ENCODE measurements around the gene COMMD2.
A peak's percentile ranks its signal among the peaks of the same experiment; 100 is the strongest.

COMMD2 gene

DNA sequence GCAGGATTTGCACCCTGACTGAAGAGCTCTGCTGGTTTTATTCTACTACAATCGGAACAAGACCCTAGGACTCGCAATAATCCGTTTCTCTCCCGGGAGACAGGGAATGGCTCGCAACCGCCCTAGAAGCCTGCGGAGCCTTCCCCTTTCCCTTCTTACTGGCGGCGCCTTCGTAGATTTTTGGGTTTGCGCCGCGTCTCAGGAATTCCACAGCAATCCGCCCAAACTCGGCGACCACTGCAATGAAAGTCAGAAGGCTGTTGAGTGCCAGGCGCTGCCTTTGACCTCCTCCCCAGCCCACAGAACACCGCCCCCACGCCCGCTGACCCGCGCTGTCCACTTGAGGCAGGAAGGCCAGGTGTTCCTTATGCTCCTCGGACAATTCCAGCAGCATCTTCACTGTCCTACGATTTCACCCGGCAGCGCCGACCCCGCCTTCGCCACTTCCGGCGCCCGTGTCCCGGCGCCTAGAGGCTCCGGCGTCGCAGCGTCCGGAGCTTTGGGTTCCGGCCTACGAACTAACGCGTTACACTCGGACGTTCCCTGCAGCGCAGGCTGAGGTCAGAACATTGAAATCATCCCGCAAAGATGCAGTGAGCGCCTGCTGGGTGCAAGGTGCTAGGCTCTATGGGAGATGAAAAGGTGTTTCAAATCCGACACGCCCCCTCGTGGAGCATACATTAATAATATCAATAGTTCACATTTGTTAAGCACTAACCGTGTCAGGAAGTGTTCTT is at the start of gene COMMD2:
TSS of gene COMMD2 (minus strand) at position 439 of the 737 bp plus-strand sequence. CDS start at position 394, 45 bp downstream.
- DNase-seq: peak; percentile 82

DNA sequence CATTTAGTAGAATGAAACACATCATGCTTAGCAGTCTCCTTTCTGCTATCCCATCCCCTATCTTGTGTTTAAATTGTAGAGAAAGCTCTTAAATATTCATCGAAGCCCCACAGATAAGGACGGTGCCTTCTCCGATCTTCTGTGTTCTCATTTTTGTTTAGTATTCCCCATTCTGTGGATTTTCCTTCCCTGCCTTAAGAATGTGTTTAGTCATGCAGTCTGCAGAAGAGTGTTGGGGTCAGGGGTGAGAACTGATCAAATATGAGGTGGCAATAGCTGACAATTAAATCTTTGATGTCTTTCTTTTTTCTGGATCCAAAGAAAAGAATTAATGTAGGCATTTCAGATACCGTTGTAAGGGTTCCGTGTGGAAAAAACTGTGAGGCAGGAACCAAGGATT is 49.4 kb upstream of the COMMD2 start:
- no peak for DNase-seq

- DNase-seq: no peak
These were observed 48.9 kb upstream of the COMMD2 start for GRCh38 chr3:149801195-149801594.

- DNase-seq: no peak
These were observed 48.4 kb upstream of the COMMD2 start for GRCh38 chr3:149800693-149801092.

GRCh38 chr3:149796026-149796425 is 43.7 kb upstream of the COMMD2 start:
- DNase-seq: no peak

DNA sequence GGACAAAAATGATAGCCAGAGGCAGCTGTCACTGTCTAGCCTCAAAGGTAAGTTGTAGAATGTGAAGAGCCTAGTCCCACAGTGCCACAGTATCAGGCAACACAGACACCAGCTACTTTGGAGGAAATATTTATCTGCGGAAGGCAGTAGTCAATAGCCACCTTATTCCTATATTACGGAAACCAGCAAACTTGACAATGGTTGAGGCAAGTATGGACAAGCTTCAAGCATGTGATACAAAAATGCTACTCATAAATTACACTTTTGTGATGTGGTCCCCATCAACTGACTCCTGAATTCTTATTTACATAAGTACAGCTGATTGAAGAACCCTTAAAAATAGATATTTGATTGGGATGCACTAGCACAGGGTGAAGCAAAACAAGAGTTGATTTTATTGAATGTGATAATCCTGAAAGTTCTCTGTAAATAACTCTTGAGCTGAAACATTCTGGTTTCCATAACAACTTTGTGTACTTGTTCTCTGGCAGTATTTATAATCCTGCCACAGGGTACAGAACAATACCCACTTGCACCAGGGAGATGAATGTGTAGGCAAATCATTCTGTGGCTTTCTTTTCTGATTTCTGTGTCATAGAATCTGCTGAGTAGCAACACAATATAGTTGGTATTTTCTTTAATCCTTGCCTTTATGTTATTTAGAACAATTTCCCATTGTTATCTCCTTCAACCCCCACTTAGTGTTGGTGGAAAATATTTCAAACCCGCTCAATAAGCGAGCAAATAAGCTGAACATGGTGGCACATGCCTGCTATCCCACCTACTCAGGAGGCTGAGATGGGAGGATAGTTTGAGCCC is 40.4 kb upstream of the COMMD2 start, which contains the start of gene ANKUB1:
TSS of gene ANKUB1 (minus strand) at position 103 of the 819 bp plus-strand sequence. CDS start 188 bp downstream, outside the sequence.
- no peak for DNase-seq

DNA sequence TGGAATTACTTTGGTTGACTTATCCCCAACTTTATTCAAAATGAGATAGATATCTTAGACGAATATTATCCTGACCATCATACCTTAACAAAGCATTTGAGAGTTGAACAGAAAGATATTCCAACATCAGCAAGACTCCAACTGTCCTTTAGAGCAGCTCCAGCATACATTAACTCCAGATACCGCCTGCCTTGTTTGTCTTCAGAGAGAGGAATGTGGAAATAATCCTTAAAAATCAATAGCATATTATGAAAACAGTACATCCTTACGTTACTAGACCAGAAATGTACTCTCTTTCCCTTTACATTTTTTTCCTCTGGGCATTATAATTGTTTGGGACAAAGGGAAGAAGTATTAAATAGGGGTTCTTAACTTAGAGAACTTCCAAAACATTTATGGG is 38.4 kb upstream of the COMMD2 start:
- DNase-seq: no peak

DNA sequence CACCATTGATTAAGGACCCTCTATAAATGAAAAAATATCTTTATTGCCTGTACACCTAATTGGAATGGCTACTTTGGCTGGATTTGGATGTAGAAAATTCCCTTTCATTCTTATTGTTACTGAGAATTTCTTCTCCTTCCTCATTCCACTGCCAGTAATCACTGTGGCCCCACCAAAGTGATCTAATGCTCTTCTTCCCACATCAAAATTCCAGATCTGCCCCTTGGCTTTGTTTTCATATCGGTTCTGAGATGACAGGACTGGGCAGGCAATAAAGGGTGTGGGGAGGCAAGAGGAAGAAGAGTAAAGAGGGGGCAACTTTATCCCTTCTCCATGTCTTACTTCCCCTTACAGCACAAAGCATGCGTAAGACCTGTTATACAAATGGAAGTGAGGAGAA is 38.0 kb upstream of the COMMD2 start:
- no peak for DNase-seq

- DNase-seq: no peak
These were observed 31.9 kb upstream of the COMMD2 start for GRCh38 chr3:149784064-149784704.

GRCh38 chr3:149783576-149783975 is 31.3 kb upstream of the COMMD2 start:
- DNase-seq: no peak

DNA sequence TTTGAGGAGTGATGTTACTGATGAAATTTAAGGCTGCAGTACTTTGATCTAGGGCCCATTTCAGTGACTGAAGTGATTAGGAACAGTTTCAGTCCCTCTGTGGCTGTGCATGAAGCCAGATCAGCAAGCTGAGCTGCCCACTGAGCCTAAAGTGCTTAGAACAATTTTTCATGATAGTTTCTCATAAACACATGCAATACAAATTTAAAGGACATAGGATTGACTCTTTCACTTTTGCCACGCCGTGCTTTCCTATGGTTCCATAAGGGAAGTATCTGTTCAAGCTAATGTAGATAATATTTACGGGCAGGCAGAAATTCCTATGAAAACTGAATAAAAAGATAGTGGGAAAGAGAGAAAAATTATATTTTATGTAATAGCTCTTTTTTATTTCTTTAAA is 29.5 kb upstream of the COMMD2 start:
- no peak for DNase-seq

DNA sequence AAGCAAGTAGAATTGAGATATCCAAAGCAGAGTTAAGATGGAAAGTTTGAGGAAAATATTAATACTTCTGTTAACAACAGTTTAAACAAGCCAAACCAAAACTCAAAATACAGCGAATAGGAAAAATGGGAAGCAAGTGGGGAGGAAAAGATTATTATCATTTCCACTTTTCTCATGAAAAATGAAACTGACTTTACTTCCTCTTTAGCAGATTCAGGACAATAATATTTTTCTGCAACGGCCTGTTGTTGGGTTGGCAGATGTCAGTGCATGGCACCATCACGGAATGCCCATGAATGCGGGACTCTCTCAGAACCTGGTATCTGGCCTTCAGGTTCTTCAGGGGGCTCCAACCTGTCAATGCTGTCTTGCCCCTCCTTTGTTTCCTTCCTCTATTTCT is 28.9 kb upstream of the COMMD2 start:
- no peak for DNase-seq

DNA sequence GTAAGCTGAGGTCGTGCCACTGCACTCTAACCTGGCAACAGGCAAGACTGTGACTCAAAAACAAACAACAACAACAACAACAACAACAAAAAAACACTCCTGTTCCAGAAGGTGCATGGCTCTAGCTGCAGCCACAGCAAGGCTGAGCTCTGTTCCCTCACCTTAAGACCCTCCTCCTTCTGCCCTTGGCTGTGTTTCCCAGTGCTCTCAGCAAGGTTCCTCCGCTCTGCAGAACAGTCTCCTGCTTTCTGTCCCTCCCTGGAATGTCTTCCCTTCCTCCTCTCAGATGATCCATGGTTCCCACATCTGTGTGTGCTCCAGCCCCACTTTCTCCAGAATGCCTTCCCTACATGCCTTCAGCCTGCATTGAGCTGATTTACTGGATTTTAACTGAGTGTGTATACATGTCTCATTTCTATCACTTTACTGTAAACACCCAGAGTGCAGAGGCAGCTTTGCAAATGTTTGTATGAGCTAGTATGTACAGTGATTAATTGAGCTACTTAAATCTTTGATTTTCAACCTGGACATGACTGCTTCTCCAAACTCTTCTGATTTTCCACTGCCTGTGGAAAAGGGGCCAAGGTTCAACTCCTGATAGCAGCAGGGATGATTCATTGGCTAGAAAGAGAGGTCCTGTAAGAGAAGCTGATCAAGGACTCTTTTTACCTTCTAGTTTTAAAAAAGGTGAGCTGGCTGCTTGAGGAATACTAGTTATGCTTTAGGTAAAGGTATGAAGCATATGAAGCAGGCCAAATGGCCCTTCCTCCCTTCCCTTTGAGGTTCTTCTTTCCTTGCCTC is 25.3 kb upstream of the COMMD2 start:
- DNase-seq: no peak

- no peak for DNase-seq
These were observed 23.9 kb upstream of the COMMD2 start for GRCh38 chr3:149776170-149776569.

DNA sequence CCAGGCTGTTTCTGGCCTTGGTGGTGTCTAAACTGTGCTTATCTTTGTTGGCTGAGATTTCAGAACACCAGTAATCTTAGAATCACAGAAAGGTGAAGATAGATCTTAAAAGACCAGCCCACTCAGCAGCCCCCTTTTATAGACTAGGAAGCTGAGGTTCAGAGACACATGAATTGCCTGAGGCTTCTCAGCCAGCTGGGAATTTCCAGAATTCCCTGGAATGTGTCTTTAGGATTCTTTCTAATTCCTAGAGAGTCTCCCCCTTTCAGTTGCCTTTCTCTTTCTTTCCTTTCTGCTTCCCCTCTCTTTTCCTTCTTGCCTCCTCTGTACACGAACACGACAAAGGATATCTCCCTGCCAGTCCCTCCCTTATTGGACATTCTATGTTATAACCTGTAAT is 20.6 kb upstream of the COMMD2 start:
- DNase-seq: no peak

DNA sequence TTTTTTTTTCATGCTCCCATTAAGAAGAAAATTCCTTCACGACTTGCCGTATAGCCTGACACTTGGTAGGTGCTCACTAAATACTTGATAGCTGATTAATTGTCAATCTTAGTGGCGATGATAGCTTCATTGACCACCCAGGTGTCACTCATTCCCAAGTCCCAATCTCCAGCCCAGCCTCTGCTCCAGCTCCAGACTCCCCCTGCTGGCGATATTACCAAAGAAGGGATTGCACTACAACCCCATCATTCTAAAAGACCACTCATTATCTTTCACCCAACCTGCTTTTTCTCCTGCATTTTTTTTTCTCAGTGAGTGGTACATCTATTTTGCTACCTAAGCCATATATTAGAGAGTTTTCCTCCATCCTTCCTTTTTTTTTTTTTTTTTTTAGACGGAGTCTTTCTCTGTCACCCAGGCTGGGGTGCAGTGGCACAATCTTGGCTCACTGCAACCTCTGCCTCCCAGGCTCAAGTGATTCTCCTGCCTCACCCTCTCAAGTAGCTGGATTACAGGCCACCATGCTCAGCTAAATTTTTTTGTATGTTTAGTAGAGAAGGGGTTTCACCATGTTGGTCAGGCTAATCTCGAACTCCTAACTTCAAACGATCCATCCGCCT is 19.5 kb upstream of the COMMD2 start:
- DNase-seq: peak; percentile 43

- no peak for DNase-seq
These were observed 18.0 kb upstream of the COMMD2 start for GRCh38 chr3:149770246-149770645.

DNA sequence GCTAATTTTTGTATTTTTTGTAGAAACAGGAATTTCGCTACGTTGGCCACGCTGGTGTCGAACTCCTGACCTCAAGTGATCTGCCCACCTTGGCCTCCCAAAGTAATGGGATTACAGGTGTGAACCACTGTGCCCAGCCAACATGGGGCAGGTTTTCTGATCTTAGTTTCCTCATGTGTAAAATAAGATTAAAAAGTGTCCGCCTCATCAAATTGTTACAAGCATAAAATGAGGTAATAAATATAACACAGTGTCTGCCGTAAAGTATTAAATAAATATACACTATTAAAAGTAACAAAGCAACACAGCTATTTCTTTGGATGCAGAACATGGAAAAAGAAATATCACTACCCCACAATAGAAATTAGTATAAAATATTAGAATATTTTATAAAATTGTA is 16.4 kb upstream of the COMMD2 start:
- no peak for DNase-seq

GRCh38 chr3:149767720-149768119 is 15.4 kb upstream of the COMMD2 start:
- DNase-seq: no peak

DNA sequence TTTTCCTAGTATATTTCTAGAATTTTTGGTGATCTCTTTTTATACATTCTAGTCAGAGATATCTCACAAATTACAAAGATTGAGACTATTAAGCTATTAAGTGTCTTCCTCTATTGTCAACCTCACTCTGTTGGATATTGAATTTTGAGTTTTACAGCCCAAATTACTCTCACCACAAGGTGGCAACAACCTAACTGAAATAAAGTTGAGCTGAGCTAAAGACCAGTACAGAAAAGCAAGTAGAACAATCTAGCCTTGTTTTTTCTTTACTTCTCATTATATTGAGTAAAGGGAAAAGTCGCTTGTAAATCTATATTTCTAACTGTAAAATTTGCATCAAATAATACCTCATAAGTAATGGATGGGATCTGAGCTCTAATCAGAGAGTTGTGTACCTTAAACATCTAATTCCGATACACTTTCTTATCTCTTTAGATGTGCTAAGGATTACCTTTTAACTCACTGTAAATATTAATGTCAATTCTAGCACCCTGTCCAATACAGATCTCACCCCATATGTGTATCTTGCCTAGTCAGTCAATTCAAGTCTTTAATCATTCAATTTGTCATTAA is 13.6 kb upstream of the COMMD2 start:
- no peak for DNase-seq

- no peak for DNase-seq
These were observed 12.0 kb upstream of the COMMD2 start for GRCh38 chr3:149764302-149764701.
